NCI-H1436 treated with DMSO at 0.1 percent for 48 hours (cell line): Measurements from ENCODE around the gene GVQW3.

Source experiments
- DNase-seq: peaks from one replicate; lab custom pipeline; 2025; lab: John Stamatoyannopoulos, UW

Gene GVQW3

GRCh38 chr11:76380977-76381719, at the start of gene GVQW3, which contains the start of gene THAP12:
Gene GVQW3 (plus strand): TSS chr11:76381323. CDS start chr11:76381829, 506 bp downstream.
Gene THAP12 (minus strand): TSS chr11:76381132. CDS start chr11:76380836, 296 bp downstream.
- DNase-seq = peak; percentile 81

GRCh38 chr11:76334826-76335389, 46.2 kb upstream of the GVQW3 start:
- DNase-seq = no peak

- DNase-seq = no peak
Observed at GRCh38 chr11:76335842-76336241, 45.3 kb upstream of the GVQW3 start.

- no peak for DNase-seq
Observed at GRCh38 chr11:76336597-76336996, 44.5 kb upstream of the GVQW3 start.

- DNase-seq = no peak
Observed at GRCh38 chr11:76337469-76337868, 43.7 kb upstream of the GVQW3 start.

GRCh38 chr11:76337923-76338322, 43.2 kb upstream of the GVQW3 start:
- DNase-seq = no peak

- DNase-seq = no peak
Observed at GRCh38 chr11:76339221-76339620, 41.9 kb upstream of the GVQW3 start.

GRCh38 chr11:76347466-76347865, 33.7 kb upstream of the GVQW3 start:
- no peak for DNase-seq

- DNase-seq = no peak
Observed at GRCh38 chr11:76348348-76348747, 32.8 kb upstream of the GVQW3 start.

GRCh38 chr11:76355172-76355571, 26.0 kb upstream of the GVQW3 start:
- no peak for DNase-seq

GRCh38 chr11:76361374-76361773, 19.7 kb upstream of the GVQW3 start:
- no peak for DNase-seq

GRCh38 chr11:76361776-76362175, 19.3 kb upstream of the GVQW3 start:
- no peak for DNase-seq

- no peak for DNase-seq
Observed at GRCh38 chr11:76362716-76363115, 18.4 kb upstream of the GVQW3 start.

- no peak for DNase-seq
Observed at GRCh38 chr11:76365038-76365679, 16.0 kb upstream of the GVQW3 start.

GRCh38 chr11:76368490-76368889, 12.6 kb upstream of the GVQW3 start:
- DNase-seq = no peak

- DNase-seq = no peak
Observed at GRCh38 chr11:76369406-76369805, 11.7 kb upstream of the GVQW3 start.

- DNase-seq = no peak
Observed at GRCh38 chr11:76371170-76371569, 10.0 kb upstream of the GVQW3 start.

- DNase-seq = no peak
Observed at GRCh38 chr11:76376746-76377558, 4.2 kb upstream of the GVQW3 start.

- DNase-seq = no peak
Observed at GRCh38 chr11:76379807-76380158, 1.3 kb upstream of the GVQW3 start.

- no peak for DNase-seq
Observed at GRCh38 chr11:76380159-76380976, 755 bp upstream of the GVQW3 start.

GRCh38 chr11:76382209-76382608, 1.1 kb downstream of the GVQW3 start:
- no peak for DNase-seq

- DNase-seq = no peak
Observed at GRCh38 chr11:76385903-76386302, 4.8 kb downstream of the GVQW3 start.
